Transverse colon (tissue), 1 donor: ENCODE data around the gene FAM240B.

ENCODE experiments used
- EP300 ChIP-seq: sonication (generic); formaldehyde crosslinking; IDR thresholded peaks from one replicate; pipeline ENCODE4 v1.6.1; 2017; ENCODE audit warnings: antibody characterized with exemption, low read depth
- POLR2A ChIP-seq: fragments of 450-650 bp; IDR thresholded peaks from one replicate; pipeline ENCODE4 v1.6.1; 2016; ENCODE audit warnings: antibody characterized with exemption, mild to moderate bottlenecking, moderate library complexity

DNA sequence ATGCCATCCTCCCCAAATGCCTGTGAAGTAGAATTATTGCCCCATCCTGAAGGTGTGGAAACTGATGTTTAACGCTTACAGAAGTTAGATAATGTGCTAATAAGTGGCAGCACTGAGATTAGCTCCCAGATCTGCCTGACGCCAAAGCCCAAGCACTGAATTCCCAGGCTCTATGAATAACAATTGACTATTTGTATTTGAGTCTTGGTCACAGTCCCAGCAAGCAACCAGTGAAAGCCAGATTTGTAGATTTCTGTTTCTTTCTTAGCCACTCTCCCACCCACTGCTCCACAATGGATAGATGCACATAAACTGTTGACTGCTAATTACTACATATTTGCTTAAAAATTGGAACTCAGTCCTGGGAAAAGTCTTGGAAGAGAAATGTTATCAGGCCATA, 34.4 kb downstream of the FAM240B start:
- TF ChIP-seq EP300 = no peak
- TF ChIP-seq POLR2A = no peak
